T-cell (primary cell): ENCODE data around the gene CCDC87. TPM values are rescaled to one million over a fixed set of nuclear protein-coding genes. Genes with fewer than 3 reads are reported as not detected.
"Not testable (repeated sequence)": the region's sequence is repeated elsewhere in the genome, so short reads cannot be mapped to it uniquely, and the experiment has no call there.

Experiments
- ATAC-seq, 4 experiments: fragments of 200-7000 bp in 3 of 4; fragments of 150-1000 bp in 1 of 4; cut with Tn5 transposase; replicated peaks in 1 of 4; 1 replicate in 3 of 4; 2 replicates in 1 of 4; pipeline ENCODE4 v1.10.0; 2021; ENCODE audit warnings: moderate library complexity in 3 of 4, mild to moderate bottlenecking in 2 of 4, moderate number of reproducible peaks in 1 of 4
- CTCF ChIA-PET, 2 donors: fragments of 300-600 bp; sonication (Branson Sonifier 250); formaldehyde crosslinking; loops; one replicate each; lab custom pipeline; 2022; ENCODE audit warnings: antibody characterized with exemption in 2 of 2; lab: Charles Lee
- POLR2A ChIA-PET, 2 donors: fragments of 300-600 bp; sonication (Branson Sonifier 250); formaldehyde crosslinking; loops; one replicate each; lab custom pipeline; 2022; ENCODE audit warnings: antibody characterized with exemption in 2 of 2; lab: Charles Lee
- DNase-seq, 35 experiments: peaks; one replicate each; pipeline versions ENCODE4 v3.0.0 to v3.0.0-alpha.2; 2013 to 2023
- H3K27ac ChIP-seq: one replicate; pipeline ENCODE4 v1.5.1; 2013; ENCODE audit warnings: low read length
- H3K27me3 ChIP-seq, 2 experiments: replicated peaks in 1 of 2; 1 replicate in 1 of 2; 2 replicates in 1 of 2; pipeline versions ENCODE4 v1.6.1 to v1.7.0; 2013; ENCODE audit warnings: low read length in 1 of 2, mixed read lengths in 1 of 2; ENCODE audit not compliant: control insufficient read depth in 2 of 2, insufficient read depth in 2 of 2; ENCODE audit errors: extremely low read depth in 1 of 2
- H3K36me3 ChIP-seq, 2 donors: 1 replicate in 1 of 2; 2 replicates in 1 of 2; pipeline versions ENCODE4 v1.6.1 to v1.7.0; 2013; ENCODE audit warnings: low read length in 1 of 2; ENCODE audit not compliant: control insufficient read depth in 2 of 2, insufficient read depth in 1 of 2; ENCODE audit errors: extremely low read depth in 1 of 2
- H3K4me1 ChIP-seq, 2 experiments: 1 replicate in 1 of 2; 2 replicates in 1 of 2; pipeline versions ENCODE4 v1.6.1 to v1.7.0; 2013; ENCODE audit warnings: low read length in 2 of 2, mixed read lengths in 1 of 2; ENCODE audit not compliant: insufficient read depth in 2 of 2, control insufficient read depth in 1 of 2; ENCODE audit errors: extremely low read depth in 1 of 2
- H3K4me3 ChIP-seq, 2 donors: 1 replicate in 1 of 2; 2 replicates in 1 of 2; pipeline versions ENCODE4 v1.5.1 to v1.7.0; 2013; ENCODE audit warnings: mild to moderate bottlenecking in 2 of 2, low read length in 1 of 2, moderate library complexity in 1 of 2; ENCODE audit not compliant: control insufficient read depth in 1 of 2; ENCODE audit errors: extremely low read depth in 1 of 2
- H3K9me3 ChIP-seq: 2 replicates; pipeline ENCODE4 v1.7.0; 2013
- H3K27ac Mint-ChIP-seq, 2 donors: one replicate each; pipeline ENCODE4 v1.8.0; 2020 to 2021; ENCODE audit warnings: mild to moderate bottlenecking in 2 of 2, mixed read lengths in 2 of 2
- H3K27me3 Mint-ChIP-seq, 2 donors: one replicate each; pipeline ENCODE4 v1.8.0; 2021 to 2022; ENCODE audit warnings: mixed read lengths in 2 of 2
- H3K36me3 Mint-ChIP-seq: one replicate; pipeline ENCODE4 v1.8.0; 2021; ENCODE audit warnings: mixed read lengths
- H3K4me1 Mint-ChIP-seq, 3 donors: one replicate each; pipeline ENCODE4 v1.8.0; 2020 to 2022; ENCODE audit warnings: mixed read lengths in 3 of 3, mild to moderate bottlenecking in 1 of 3
- H3K4me3 Mint-ChIP-seq, 3 donors: one replicate each; pipeline ENCODE4 v1.8.0; 2020 to 2022; ENCODE audit warnings: mild to moderate bottlenecking in 3 of 3, mixed read lengths in 3 of 3, moderate library complexity in 3 of 3
- H3K9me3 Mint-ChIP-seq, 3 donors: one replicate each; pipeline ENCODE4 v1.8.0; 2020 to 2022; ENCODE audit warnings: mixed read lengths in 3 of 3
- WGBS: methylation state at CpG from one replicate; pipeline ENCODE4 v1.1.5; 2013; ENCODE audit warnings: missing lambda C conversion rate; ENCODE audit not compliant: insufficient coverage; 5-methylcytosine and 5-hydroxymethylcytosine counted together
- total RNA-seq, 35 experiments: library from RNA in 6 of 35; stranded (reverse) in 6 of 35; fragments of 120-200 nt in 1 of 35; gene quantifications; one replicate each; pipeline versions ENCODE4 v1.2.1 to v1.2.4 and lab custom pipeline; 2013 to 2026

Gene CCDC87
- total RNA-seq, 5 donors from 2014 or later (not counting 1 experiment from before 2014, with no cell fraction given), result 0.10 to 0.65 (median 0.32) TPM

GRCh38 chr11:66541892-66542291 lies 51.0 kb downstream of the CCDC87 start:
- Mint-ChIP-seq H3K27ac (peak overlapping the region in 1 of 2 donors; percentile 88), H3K4me3 (peak overlapping the region in 2 of 3 donors; percentile 21 to 81), H3K4me1 (peaks cover 35 to 45% (median 44%) of the 10 kb centered on the region in 3 donors), H3K36me3 (peaks cover 26% of the 10 kb centered on the region), H3K9me3 (no peaks in the 10 kb centered on the region), H3K27me3 (no peaks in the 10 kb centered on the region)
- no peak overlapping the region for H3K27ac ChIP-seq
- H3K36me3 ChIP-seq, result peaks cover 4 to 46% of the 10 kb centered on the region in 2 donors
- ChIA-PET CTCF (interaction anchor here in 1 of 2 donors (1.3 kb wide), 1 partner anchor 136 kb away, joined by 6 read pairs; the partner anchor contains the start of gene RBM4B), POLR2A (no interaction called here)
- WGBS, result 98% methylated on average over 4 of the region's 4 CpGs
- ATAC-seq (no peak), DNase-seq (no peak)
- no peaks in the 10 kb centered on the region for H3K27me3 ChIP-seq
- no peaks in the 10 kb centered on the region for H3K9me3 ChIP-seq
- no peak overlapping the region for H3K4me3 ChIP-seq
- peaks cover 8 to 38% of the 10 kb centered on the region in 2 experiments for H3K4me1 ChIP-seq

GRCh38 chr11:66540598-66540997 lies 52.3 kb downstream of the CCDC87 start:
- H3K4me3 Mint-ChIP-seq, H3K9me3 ChIP-seq, H3K27ac ChIP-seq, DNase-seq, H3K27ac Mint-ChIP-seq, POLR2A ChIA-PET, ATAC-seq, H3K27me3 ChIP-seq, H3K27me3 Mint-ChIP-seq, CTCF ChIA-PET, H3K4me3 ChIP-seq, H3K9me3 Mint-ChIP-seq: not testable (repeated sequence)
- Mint-ChIP-seq H3K4me1 (peaks cover 30 to 40% (median 39%) of the 10 kb centered on the region in 3 donors), H3K36me3 (peaks cover 32% of the 10 kb centered on the region)
- peaks cover 8 to 30% of the 10 kb centered on the region in 2 experiments for H3K4me1 ChIP-seq
- peaks cover 4 to 51% of the 10 kb centered on the region in 2 donors for H3K36me3 ChIP-seq
- 97% methylated on average over 6 of the region's 8 CpGs for WGBS

Other genes starting within 250 kb of the CCDC87 start
- gene BRMS1, start 248.0 kb downstream of the CCDC87 start, total RNA-seq, result 10 to 100 TPM; 42.9 to 58.8 (median 54.8) TPM
- gene B4GAT1, start 245.4 kb downstream of the CCDC87 start, total RNA-seq, result 1 to 10 TPM; 4.0 to 9.2 (median 7.9) TPM
- 10 to 100 TPM in 3 of 5 donors, 1 to 10 TPM in 2; 8.5 to 14.7 (median 14.4) TPM for gene SLC29A2, start 221.3 kb downstream of the CCDC87 start, total RNA-seq
- not detected for gene NPAS4, start 172.0 kb downstream of the CCDC87 start, total RNA-seq
- gene MRPL11, start 154.2 kb downstream of the CCDC87 start, total RNA-seq, result 10 to 100 TPM; 23.5 to 29.4 (median 27.2) TPM
- gene PELI3, start 126.2 kb downstream of the CCDC87 start, total RNA-seq, result 10 to 100 TPM; 12.9 to 22.0 (median 13.8) TPM
- gene DPP3, start 112.6 kb downstream of the CCDC87 start, total RNA-seq, result 10 to 100 TPM; 20.7 to 34.6 (median 29.5) TPM
- 10 to 100 TPM; 17.0 to 41.6 (median 34.9) TPM for gene BBS1, start 82.4 kb downstream of the CCDC87 start, total RNA-seq
- gene ZDHHC24, start 47.0 kb downstream of the CCDC87 start, total RNA-seq, result 10 to 100 TPM; 17.2 to 25.7 (median 23.5) TPM
- under 1 TPM; 0.18 to 0.30 (median 0.23) TPM for gene ACTN3, start 46.2 kb downstream of the CCDC87 start, total RNA-seq
- 10 to 100 TPM; 18.2 to 39.3 (median 30.4) TPM for gene CTSF, start 24.5 kb downstream of the CCDC87 start, total RNA-seq
- 10 to 100 TPM; 32.3 to 69.5 (median 58.3) TPM for gene CCS, start 122 bp upstream of the CCDC87 start, total RNA-seq
- gene RBM14, start 23.6 kb upstream of the CCDC87 start, total RNA-seq, result 100 to 1,000 TPM; 176 to 382 (median 191) TPM
- gene RBM4, start 45.6 kb upstream of the CCDC87 start, total RNA-seq, result 100 to 1,000 TPM; 163 to 233 (median 181) TPM
- gene RBM4B, start 84.8 kb upstream of the CCDC87 start, total RNA-seq, result 10 to 100 TPM in 4 of 5 donors, 1 to 10 TPM in 1; 9.1 to 26.2 (median 20.2) TPM
- 1 to 10 TPM in 1 of 5 donors, under 1 TPM in 3, not detected in 1; 0.13 to 1.1 (median 0.60) TPM for gene SPTBN2, start 136.2 kb upstream of the CCDC87 start, total RNA-seq